BLaER1 (cell line): ENCODE results near the gene ETNK2.

Experiments used
- H3K27ac ChIP-seq: shearing (Covaris generic); formaldehyde crosslinking; 2 replicates; pipeline ENCODE4 v1.8.1; 2022
- H3K27me3 ChIP-seq: shearing (Covaris generic); formaldehyde crosslinking; 2 replicates; pipeline ENCODE4 v1.8.1; 2022
- H3K36me3 ChIP-seq: shearing (Covaris generic); formaldehyde crosslinking; 2 replicates; pipeline ENCODE4 v1.8.1; 2022
- H3K4me1 ChIP-seq: shearing (Covaris generic); formaldehyde crosslinking; 2 replicates; pipeline ENCODE4 v1.8.1; 2022
- H3K4me2 ChIP-seq: shearing (Covaris generic); formaldehyde crosslinking; 2 replicates; pipeline ENCODE4 v1.8.1; 2022
- H3K4me3 ChIP-seq: shearing (Covaris generic); formaldehyde crosslinking; 2 replicates; pipeline ENCODE4 v1.8.1; 2022
- H3K9ac ChIP-seq: shearing (Covaris generic); formaldehyde crosslinking; 2 replicates; pipeline ENCODE4 v1.8.1; 2022
- H3K9me3 ChIP-seq: shearing (Covaris generic); formaldehyde crosslinking; 2 replicates; pipeline ENCODE4 v1.8.1; 2022
- H4K20me1 ChIP-seq: shearing (Covaris generic); formaldehyde crosslinking; 2 replicates; pipeline ENCODE4 v1.8.1; 2022
- Cebpa-rat ChIP-seq: shearing (Covaris generic); IDR thresholded peaks from 2 replicates; pipeline ENCODE4 v1.8.1; 2022

The ETNK2 gene

DNA sequence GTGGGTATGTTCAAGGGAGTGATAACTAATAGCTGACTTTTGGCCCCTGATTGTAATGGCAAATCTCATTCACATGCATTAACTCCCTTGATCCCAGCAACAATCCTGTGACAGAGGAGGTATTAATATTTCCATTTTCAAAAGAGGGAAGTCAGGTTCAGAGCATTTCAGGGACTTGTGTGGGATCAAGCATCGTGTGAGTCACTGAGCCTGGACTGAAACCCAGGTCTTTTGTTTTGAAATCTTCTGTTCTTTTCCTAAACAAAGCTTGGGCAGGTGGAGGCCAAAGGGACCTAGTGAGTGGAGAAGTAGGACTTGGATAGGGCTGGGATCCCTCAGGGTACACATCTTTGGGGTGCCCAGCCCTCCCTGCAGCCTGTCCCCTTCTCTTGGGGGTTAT, 37.9 kb downstream of the ETNK2 start:
- H4K20me1 ChIP-seq: no peaks in the 10 kb centered on the region
- TF ChIP-seq Cebpa-rat: no peak
- H3K9me3 ChIP-seq: no peaks in the 10 kb centered on the region
- no peaks in the 10 kb centered on the region for H3K36me3 ChIP-seq
- H3K27me3 ChIP-seq: no peaks in the 10 kb centered on the region
- H3K9ac ChIP-seq: peak overlapping the region; percentile 4; the same call in 1 of the 2 replicates
- H3K4me2 ChIP-seq: peak overlapping the region; percentile 84
- H3K27ac ChIP-seq: no peak overlapping the region; the same call in 1 of the 2 replicates
- H3K4me3 ChIP-seq: no peak overlapping the region
- peaks cover 57% of the 10 kb centered on the region for H3K4me1 ChIP-seq

DNA sequence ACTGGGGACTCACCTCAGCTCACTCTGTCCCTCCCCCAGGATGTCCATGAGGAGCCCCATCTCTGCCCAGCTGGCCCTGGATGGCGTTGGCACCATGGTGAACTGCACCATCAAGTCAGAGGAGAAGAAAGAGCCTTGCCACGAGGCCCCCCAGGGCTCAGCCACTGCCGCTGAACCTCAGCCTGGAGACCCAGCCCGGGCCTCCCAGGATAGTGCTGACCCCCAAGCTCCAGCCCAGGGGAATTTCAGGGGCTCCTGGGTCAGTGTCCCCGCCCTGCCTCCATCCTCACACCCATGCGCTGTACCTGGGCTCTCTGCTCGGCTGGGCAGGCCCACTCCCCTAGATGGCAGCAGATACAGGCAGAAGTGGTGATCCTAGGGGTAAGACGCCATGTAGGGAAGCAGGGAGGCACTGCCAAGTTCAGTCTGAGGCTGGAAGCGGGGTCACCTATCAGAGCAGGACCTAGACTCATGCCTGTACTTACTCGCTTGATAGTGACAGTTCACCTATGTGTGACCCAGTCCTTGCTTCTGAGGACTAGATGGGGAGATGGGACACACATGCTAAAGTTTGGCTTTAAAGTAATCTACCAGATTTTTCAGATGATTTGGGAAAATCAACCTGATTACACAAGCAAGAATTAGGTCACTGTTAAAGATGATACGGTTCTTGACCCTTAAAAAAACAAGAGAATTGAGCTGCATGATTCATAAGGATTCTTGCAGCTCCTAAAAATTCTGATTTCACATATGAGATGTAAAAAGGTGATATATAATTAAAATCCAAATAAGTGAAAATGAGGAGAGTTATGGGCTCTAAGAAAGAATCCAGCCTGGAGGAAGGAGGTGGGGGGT, 38.7 kb downstream of the ETNK2 start:
- Histone ChIP-seq H3K4me3 (no peak overlapping the region), H4K20me1 (no peaks in the 10 kb centered on the region), H3K4me2 (peak overlapping the region; percentile 84), H3K36me3 (no peaks in the 10 kb centered on the region), H3K27me3 (no peaks in the 10 kb centered on the region), H3K9me3 (no peaks in the 10 kb centered on the region), H3K27ac (peak overlapping the region; percentile 22; the same call in 1 of the 2 replicates), H3K4me1 (peaks cover 57% of the 10 kb centered on the region), H3K9ac (no peak overlapping the region)
- no peak for TF ChIP-seq Cebpa-rat

DNA sequence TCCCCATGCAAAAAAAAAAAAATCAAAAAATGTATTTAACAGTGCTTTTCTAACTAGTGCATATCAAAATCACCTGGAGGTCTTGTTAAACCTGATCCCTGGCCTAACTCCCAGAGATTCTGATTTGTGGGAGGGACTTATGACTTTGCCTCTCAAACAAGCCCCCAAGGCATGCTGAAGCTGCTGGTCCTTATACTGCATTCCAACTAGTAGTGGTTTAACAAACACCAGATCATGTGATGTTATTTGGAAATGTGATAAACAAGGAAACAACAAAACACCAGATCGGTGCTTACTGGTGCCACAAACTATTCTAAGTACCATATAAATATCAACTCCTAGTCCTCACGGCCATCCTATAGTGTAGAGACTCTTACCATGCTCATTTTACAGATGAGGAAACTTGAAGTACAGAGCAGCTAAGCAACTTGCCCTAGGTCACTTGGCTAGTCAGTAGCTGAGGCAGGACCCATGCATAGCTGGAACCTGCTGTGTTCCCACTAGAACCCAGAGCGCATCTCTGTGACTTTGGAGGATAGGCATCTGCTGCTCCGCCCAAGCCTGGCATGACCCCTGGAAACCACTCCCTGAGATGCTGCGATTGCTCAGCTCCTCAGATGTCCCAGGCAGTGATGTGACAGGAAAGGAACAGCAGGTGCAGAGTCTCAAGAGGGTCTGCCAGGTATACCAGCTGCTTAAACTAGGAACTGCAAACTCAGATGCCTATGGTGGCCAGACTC, 40.8 kb downstream of the ETNK2 start:
- H3K9ac ChIP-seq: no peak overlapping the region
- no peak for TF ChIP-seq Cebpa-rat
- H3K4me3 ChIP-seq: no peak overlapping the region
- peaks cover 46% of the 10 kb centered on the region for H3K4me1 ChIP-seq
- H3K9me3 ChIP-seq: no peaks in the 10 kb centered on the region
- no peaks in the 10 kb centered on the region for H3K36me3 ChIP-seq
- no peak overlapping the region for H3K27ac ChIP-seq
- no peaks in the 10 kb centered on the region for H4K20me1 ChIP-seq
- H3K27me3 ChIP-seq: no peaks in the 10 kb centered on the region
- H3K4me2 ChIP-seq: no peak overlapping the region

DNA sequence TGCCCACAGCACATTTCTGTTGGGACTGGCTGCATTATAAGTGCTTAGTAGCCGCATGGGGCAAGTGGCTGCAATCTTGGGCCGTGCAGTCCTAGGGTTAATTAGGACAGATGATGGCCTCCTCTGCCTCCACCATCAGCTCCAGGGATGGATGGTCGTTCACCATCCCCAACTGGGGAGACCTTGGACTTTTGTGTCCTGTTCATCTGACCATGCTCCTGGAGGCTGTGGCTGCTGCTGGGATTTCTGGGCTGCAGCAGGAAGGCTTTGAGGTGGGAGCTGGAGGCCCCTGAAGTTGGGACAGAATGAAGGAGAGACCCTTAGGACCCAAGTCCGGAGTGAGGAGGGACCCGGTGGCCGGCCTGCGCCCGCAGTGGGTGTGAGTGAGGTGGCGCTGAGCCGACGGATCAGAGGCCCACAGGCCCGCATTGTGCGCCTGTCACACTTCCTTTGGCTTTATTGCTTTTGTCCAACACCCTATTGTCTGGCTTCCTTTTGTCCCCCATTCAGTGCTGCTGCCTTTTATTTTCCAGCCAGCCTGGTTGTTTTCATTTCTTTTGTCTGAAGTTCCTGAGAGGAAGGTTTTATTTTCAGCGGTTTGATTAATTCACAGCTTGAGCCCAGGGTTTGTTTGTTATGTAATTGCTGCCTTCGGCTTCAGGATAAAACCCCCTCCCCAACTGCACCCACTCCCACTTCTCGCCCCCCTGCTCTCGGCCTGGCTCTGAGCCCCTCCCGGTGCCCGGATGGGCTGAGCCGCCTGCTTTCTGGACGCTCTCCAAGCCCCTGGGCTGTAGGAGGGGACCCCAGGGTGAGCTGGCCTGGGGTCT, 43.3 kb downstream of the ETNK2 start:
- H3K9ac ChIP-seq: no peak overlapping the region
- peaks cover 46% of the 10 kb centered on the region for H3K4me1 ChIP-seq
- H3K4me2 ChIP-seq: no peak overlapping the region
- no peaks in the 10 kb centered on the region for H4K20me1 ChIP-seq
- TF ChIP-seq Cebpa-rat: no peak
- no peaks in the 10 kb centered on the region for H3K9me3 ChIP-seq
- H3K36me3 ChIP-seq: no peaks in the 10 kb centered on the region
- H3K4me3 ChIP-seq: no peak overlapping the region
- no peaks in the 10 kb centered on the region for H3K27me3 ChIP-seq
- H3K27ac ChIP-seq: no peak overlapping the region

DNA sequence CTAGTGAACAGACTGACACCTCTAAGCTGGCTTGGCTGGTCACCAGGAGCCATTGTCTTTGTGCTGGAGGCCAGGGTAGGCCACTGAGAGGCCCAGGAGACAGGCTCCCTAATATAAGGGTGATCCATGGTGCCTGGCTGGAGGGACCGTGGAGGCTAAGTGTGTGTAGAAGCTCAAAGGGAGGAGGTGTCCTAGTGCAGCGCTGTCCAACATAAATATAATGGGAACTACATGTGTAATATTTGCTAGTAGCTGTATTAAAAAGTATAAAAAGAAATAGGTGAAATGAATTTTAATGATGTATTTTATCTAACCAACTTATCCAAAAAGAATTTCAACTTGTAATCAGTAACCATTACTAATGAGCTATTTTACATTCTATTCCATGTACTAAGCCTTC, 44.0 kb downstream of the ETNK2 start:
- Histone ChIP-seq H3K27ac (no peak overlapping the region), H3K4me1 (peaks cover 46% of the 10 kb centered on the region), H3K36me3 (no peaks in the 10 kb centered on the region), H3K4me3 (no peak overlapping the region), H3K4me2 (no peak overlapping the region), H3K9me3 (no peaks in the 10 kb centered on the region), H3K9ac (no peak overlapping the region), H4K20me1 (no peaks in the 10 kb centered on the region), H3K27me3 (no peaks in the 10 kb centered on the region)
- TF ChIP-seq Cebpa-rat: no peak

DNA sequence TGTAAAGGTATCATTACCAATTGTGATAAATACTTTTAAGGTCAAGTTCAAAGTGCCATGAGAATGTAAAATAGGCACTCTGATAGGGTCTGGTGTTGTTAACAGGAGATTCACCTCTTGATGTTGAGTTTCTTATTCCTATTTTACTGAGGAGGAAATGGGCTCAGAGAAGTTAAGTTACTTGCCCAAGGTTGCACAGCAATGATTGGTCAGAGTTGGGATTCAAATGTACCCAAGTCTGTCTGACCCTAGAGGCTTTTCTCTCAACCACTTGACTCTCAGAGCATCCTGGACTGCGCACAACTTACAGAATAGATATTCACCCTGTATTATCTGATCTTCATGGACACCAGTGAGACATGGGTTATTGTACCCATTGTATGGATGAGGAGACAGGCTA, 45.0 kb downstream of the ETNK2 start:
- no peaks in the 10 kb centered on the region for H3K9me3 ChIP-seq
- H3K4me1 ChIP-seq: peaks cover 53% of the 10 kb centered on the region
- H3K4me3 ChIP-seq: no peak overlapping the region
- no peak for TF ChIP-seq Cebpa-rat
- no peak overlapping the region for H3K27ac ChIP-seq
- H4K20me1 ChIP-seq: no peaks in the 10 kb centered on the region
- no peak overlapping the region for H3K4me2 ChIP-seq
- H3K9ac ChIP-seq: no peak overlapping the region
- no peaks in the 10 kb centered on the region for H3K27me3 ChIP-seq
- no peaks in the 10 kb centered on the region for H3K36me3 ChIP-seq

DNA sequence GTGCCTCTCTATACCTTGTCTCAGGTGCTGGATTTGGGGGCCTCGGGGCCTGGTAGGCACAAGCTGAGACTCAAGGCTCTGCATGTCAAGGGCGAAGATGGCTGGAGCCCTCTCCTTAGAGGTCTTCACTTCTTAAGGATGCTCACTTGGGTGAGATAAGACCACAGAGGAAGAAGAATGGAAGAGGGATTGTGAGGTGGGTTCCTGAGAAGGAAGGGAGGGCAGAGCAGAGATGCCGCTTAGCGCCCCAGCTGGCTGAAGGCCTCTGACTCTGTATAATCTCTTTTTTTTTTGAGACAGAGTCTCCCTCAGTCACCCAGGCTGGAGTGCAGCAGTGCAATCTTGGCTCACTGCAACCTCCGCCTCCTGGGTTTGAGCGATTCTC, 46.7 kb downstream of the ETNK2 start:
- H3K9me3 ChIP-seq: no peaks in the 10 kb centered on the region
- peaks cover 50% of the 10 kb centered on the region for H3K4me1 ChIP-seq
- no peaks in the 10 kb centered on the region for H4K20me1 ChIP-seq
- peak overlapping the region; percentile 42; the same call in 1 of the 2 replicates for H3K4me3 ChIP-seq
- TF ChIP-seq Cebpa-rat: no peak
- peak overlapping the region; percentile 80 for H3K27ac ChIP-seq
- H3K9ac ChIP-seq: peak overlapping the region; percentile 36
- no peaks in the 10 kb centered on the region for H3K36me3 ChIP-seq
- H3K27me3 ChIP-seq: no peaks in the 10 kb centered on the region
- peak overlapping the region; percentile 82 for H3K4me2 ChIP-seq

DNA sequence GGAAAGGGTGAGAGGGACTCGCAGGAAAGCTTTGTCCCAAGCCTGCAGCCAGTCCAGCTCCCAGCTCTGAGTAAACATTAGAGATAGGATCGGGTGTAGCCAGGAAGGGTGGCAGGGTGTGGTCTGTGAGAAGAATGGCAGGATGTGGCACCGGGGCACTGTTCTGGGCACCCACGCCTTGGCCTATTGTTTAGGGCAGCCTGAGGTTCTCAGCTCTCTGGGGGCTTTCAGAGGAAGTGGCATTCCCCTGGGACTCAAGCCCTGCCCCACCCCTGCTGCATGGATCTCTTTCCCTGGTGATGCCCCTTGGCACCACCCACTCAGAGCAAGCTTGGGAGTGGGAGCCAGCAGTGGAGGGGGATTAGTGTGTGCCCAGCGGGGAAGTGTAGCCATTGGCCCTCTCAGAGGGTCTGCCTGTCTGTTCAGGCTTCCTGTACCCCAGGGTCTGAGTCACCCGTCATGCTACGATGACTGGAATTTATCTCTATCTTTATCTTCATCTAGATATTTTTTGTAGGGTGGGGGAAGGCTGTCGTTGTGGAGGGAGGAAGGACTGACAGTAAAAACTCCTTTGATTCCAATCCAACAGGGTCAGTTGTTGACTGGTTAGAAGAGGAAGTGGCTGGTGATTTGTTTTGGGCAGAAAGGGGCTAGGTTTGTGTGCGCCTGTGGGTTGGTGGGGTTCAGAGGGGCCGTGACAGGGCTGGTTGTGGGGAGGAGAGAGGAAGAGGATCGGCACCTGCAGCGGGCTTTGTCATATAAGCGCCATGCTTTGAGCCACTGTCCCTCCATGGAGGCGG, 47.3 kb downstream of the ETNK2 start:
- peak overlapping the region; percentile 42 for H3K4me3 ChIP-seq
- peaks cover 50% of the 10 kb centered on the region for H3K4me1 ChIP-seq
- H3K27ac ChIP-seq: peak overlapping the region; percentile 80
- peak overlapping the region; percentile 36 for H3K9ac ChIP-seq
- H3K9me3 ChIP-seq: no peaks in the 10 kb centered on the region
- peak overlapping the region; percentile 82 for H3K4me2 ChIP-seq
- H3K27me3 ChIP-seq: no peaks in the 10 kb centered on the region
- TF ChIP-seq Cebpa-rat: no peak
- H3K36me3 ChIP-seq: no peaks in the 10 kb centered on the region
- H4K20me1 ChIP-seq: no peaks in the 10 kb centered on the region

DNA sequence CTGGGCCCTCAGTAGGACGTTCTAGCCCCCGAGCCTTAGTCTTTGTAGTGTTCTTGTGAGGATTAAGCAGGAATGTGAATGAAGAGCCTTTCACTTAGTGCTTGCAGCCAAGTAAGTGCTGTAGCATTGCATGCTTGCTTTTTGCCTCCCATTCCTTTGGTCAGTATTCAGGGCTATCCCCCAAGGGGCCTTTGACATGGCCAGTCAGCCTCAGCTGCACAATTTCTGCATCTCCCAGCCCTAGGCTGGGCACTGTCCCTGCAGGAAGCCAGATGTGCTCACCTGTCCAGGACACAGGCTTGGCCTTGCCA, 48.5 kb downstream of the ETNK2 start:
- Histone ChIP-seq H3K27ac (peak overlapping the region; percentile 80), H3K4me2 (peak overlapping the region; percentile 82), H3K9me3 (no peaks in the 10 kb centered on the region), H3K4me3 (no peak overlapping the region), H3K36me3 (no peaks in the 10 kb centered on the region), H3K4me1 (peaks cover 50% of the 10 kb centered on the region), H3K27me3 (no peaks in the 10 kb centered on the region), H4K20me1 (no peaks in the 10 kb centered on the region), H3K9ac (no peak overlapping the region)
- no peak for TF ChIP-seq Cebpa-rat
